GM12872 (cell line): Measurements from ENCODE around the gene VAPB.

Experiments
- CTCF ChIP-seq: IDR thresholded peaks from 3 replicates; pipeline ENCODE4 v1.5.1; 2011; ENCODE audit warnings: low read depth, mild to moderate bottlenecking, low read length, moderate library complexity; ENCODE audit not compliant: insufficient read depth

Gene VAPB

DNA sequence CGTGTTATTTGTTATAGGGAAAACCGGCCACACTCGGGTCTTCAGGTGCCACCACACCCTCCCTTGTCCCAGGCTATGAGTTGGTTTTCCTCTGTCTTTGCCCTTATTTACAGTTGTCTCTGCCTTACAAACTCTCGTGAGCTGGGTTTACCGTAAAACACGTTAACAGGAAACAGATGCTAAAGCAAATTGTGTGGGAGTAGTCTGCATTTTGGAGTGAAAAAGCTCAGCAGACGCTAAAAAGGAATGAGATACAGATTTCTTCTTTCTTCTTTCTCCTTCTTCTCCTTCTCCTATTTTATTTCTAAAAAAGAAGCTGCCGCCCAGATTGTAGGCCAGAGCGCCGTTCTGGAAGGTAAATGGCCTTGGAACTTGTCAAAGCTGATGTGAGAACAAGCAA lies 74.2 kb downstream of the VAPB start:
- no peak for TF ChIP-seq CTCF

DNA sequence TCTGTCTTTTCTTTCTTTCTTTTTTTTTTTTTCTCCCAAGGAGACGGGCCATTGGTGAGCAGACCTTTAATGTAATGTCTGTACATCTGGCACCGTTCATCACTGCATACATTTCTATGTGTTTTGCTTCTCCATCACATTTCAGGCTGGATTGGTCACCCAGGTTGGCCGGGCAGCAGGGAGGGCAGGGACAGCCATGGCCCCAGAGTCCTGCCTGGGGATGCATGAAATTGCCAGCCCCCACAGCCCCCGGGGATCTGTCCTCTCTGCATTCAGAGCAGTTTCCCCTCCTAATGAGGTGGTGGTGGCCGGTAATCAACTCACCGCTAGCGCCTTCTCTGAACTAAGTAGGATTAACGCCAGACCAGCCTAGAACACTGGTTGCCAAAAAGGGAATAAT lies 75.8 kb downstream of the VAPB start:
- TF ChIP-seq CTCF: no peak

DNA sequence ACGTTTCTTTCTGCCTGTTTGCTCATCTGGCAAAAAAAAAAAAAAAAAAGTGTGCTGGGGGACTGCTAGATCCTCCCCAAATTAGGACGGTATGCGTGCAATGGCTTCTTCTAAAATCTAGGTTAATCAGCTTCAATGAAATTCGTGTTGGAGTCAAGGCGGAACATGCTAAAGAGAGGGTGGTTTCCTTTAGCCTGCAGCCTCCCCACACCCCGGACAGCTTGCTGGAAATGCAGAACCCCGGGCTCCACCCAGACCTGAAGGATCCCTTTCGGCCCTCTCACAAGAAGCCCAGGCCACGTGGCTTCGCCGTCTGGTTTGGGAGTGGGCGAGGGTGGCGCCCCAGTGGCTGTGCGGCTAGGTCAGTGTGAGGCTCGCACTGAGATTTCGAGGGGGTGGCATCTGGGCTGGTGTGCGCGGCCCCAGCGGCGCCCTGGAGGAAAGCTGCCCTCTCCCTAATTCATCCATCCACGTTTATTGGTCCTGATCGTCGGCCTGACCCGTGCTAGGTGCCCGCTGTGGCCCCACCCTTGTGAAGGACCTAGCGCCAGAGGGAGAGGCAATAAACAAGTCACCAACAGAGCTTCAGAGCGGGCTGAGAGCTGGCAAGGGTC lies 77.2 kb downstream of the VAPB start:
- TF ChIP-seq CTCF: no peak

- TF ChIP-seq CTCF: no peak
These were observed 77.9 kb downstream of the VAPB start for GRCh38 chr20:58466729-58467571.

GRCh38 chr20:58467572-58468527 lies 78.8 kb downstream of the VAPB start:
- no peak for TF ChIP-seq CTCF

DNA sequence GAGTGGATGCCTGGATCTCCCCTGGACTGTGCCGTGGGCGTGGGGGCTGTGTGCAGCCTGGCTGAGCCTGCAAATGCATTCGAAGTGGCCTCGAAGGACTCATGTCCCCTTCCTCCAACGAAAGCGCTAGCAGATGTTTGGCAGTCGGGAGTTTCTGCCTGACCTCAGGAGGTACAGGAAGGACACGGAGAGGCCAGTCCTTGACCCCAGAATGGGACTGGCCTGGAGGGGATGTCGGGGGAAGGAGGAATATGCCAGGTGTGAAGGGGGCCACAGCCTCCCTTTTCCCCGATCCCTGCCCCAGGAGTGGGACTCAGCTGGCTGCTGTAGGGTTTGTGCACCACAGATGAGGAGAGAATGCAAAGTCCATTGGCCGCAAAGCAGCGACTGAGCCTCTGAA lies 80.6 kb downstream of the VAPB start:
- no peak for TF ChIP-seq CTCF
